ENCODE results near the gene SF3B2.

DNA sequence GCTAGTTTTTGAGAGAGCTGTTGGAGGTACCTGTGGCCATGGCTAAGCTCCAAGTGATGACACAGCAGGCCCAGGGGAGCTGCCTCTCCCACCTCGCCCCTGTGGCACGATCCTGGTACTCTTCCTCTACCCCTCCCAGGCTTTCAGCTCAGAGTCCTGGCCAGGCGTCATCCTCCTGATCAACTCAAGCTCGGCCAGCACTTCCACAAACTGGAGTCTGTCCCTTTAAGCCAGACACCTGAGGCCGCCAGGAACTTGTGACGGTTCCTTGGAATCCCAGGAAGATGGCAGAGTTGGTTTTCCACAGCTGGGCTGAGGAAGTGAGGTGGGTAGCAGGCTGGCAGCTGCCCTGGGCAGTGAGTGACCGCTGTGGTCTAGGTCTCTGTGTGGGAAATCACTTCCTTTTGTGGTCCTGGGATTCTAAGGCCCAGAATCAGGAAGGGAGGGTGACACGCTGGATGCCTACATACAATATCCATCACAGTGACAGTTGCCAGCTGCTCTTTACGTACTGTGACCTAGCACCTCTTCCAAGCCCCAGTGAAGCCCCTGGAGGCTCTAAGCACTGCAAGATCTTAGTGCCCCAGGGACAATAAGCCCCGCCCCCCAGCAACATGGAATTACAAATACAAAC, 43.6 kb upstream of the SF3B2 start:
- TF ChIP-seq, protein P1, sequence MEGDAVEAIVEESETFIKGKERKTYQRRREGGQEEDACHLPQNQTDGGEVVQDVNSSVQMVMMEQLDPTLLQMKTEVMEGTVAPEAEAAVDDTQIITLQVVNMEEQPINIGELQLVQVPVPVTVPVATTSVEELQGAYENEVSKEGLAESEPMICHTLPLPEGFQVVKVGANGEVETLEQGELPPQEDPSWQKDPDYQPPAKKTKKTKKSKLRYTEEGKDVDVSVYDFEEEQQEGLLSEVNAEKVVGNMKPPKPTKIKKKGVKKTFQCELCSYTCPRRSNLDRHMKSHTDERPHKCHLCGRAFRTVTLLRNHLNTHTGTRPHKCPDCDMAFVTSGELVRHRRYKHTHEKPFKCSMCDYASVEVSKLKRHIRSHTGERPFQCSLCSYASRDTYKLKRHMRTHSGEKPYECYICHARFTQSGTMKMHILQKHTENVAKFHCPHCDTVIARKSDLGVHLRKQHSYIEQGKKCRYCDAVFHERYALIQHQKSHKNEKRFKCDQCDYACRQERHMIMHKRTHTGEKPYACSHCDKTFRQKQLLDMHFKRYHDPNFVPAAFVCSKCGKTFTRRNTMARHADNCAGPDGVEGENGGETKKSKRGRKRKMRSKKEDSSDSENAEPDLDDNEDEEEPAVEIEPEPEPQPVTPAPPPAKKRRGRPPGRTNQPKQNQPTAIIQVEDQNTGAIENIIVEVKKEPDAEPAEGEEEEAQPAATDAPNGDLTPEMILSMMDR (IDR thresholded peaks at IDR 0.05): no peak
- TF ChIP-seq EZH2 (IDR thresholded peaks at IDR 0.05; ENCODE audit: borderline replicate concordance, insufficient read depth, low read depth, low read length, poor library complexity, severe bottlenecking): no peak
